Lower leg skin (tissue), 4 donors: ENCODE results near the gene SPOCK1. TPM values are rescaled to one million over a fixed set of nuclear protein-coding genes. Genes with fewer than 3 reads are reported as not detected.

ENCODE experiments used
- DNase-seq, 2 donors: peaks; one replicate each; pipeline ENCODE4 v3.0.0-alpha.2; 2019; ENCODE audit warnings: low spot score in 2 of 2
- H3K4me3 ChIP-seq: fragments of 200-600 bp; sonication (generic); 2 replicates; pipeline ENCODE4 v1.5.1; 2017; ENCODE audit warnings: mild to moderate bottlenecking, low read depth; ENCODE audit not compliant: poor library complexity, severe bottlenecking
- POLR2A ChIP-seq, 2 donors: fragments of 450-650 bp; IDR thresholded peaks; one replicate each; pipeline ENCODE4 v1.6.1; 2016 to 2017; ENCODE audit warnings: antibody characterized with exemption in 2 of 2, mild to moderate bottlenecking in 1 of 2, moderate library complexity in 1 of 2
- WGBS, 2 donors: methylation state at CpG; one replicate each; pipeline ENCODE4 v1.1.5; 2018; 5-methylcytosine and 5-hydroxymethylcytosine counted together
- intact Hi-C: fragments of 100-400 bp; cut with DNase I; formaldehyde crosslinking; loops from one replicate; pipeline ENCODE4 v1.15.0; 2023; ENCODE audit warnings: low total_unique reads
- total RNA-seq, 4 donors: library from RNA; depleted of rRNA; stranded (reverse); fragments of >200 nt; gene quantifications; one replicate each; pipeline ENCODE4 v1.1.0, GENCODE V29; 2016
- TF ChIP-seq, protein P1 (sequence below), 3 donors: fragments of 450-650 bp; IDR thresholded peaks; one replicate each; pipeline ENCODE4 v1.5.1; 2016; ENCODE audit warnings: antibody characterized with exemption in 3 of 3, mild to moderate bottlenecking in 3 of 3, moderate library complexity in 2 of 3

The SPOCK1 gene
- total RNA-seq, 4 donors from 2014 or later, result 7.9 to 21.5 (median 11.7) TPM

DNA sequence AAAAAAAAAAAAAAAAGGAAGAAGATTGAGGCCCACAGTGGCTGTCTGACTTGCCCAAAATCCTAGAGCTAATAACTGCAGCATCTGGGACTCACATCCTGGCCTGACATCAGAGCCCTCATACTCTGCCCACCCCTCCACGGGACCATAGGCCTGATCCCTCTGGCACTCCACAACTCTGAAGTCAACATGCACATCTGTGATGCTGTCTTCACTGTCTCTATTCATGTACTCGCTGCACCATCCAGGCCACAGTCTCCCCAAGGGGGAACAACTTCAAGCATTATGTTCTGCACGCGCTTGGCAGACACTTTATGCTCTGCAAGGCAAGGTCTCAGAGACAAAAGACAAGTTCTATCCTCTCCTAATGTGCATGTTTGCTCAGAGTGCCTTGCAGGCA, 158.2 kb downstream of the SPOCK1 start:
- 42 to 59% methylated on average over 4 of the region's 4 CpGs for WGBS, 2 donors
- intact Hi-C loops, result no loop called here
- DNase-seq, result no peak
- H3K4me3 ChIP-seq, result no peak overlapping the region
- TF ChIP-seq POLR2A (IDR thresholded peaks at IDR 0.05), result no peak
- TF ChIP-seq, protein P1, sequence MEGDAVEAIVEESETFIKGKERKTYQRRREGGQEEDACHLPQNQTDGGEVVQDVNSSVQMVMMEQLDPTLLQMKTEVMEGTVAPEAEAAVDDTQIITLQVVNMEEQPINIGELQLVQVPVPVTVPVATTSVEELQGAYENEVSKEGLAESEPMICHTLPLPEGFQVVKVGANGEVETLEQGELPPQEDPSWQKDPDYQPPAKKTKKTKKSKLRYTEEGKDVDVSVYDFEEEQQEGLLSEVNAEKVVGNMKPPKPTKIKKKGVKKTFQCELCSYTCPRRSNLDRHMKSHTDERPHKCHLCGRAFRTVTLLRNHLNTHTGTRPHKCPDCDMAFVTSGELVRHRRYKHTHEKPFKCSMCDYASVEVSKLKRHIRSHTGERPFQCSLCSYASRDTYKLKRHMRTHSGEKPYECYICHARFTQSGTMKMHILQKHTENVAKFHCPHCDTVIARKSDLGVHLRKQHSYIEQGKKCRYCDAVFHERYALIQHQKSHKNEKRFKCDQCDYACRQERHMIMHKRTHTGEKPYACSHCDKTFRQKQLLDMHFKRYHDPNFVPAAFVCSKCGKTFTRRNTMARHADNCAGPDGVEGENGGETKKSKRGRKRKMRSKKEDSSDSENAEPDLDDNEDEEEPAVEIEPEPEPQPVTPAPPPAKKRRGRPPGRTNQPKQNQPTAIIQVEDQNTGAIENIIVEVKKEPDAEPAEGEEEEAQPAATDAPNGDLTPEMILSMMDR (IDR thresholded peaks at IDR 0.05), result no peak

- H3K4me3 ChIP-seq, result no peak overlapping the region
- TF ChIP-seq, protein P1 (IDR thresholded peaks at IDR 0.05), result no peak
- TF ChIP-seq POLR2A (IDR thresholded peaks at IDR 0.05), result no peak
- DNase-seq, result no peak
- intact Hi-C loops, result no loop called here
These were observed 162.5 kb downstream of the SPOCK1 start for GRCh38 chr5:137336565-137337120.

DNA sequence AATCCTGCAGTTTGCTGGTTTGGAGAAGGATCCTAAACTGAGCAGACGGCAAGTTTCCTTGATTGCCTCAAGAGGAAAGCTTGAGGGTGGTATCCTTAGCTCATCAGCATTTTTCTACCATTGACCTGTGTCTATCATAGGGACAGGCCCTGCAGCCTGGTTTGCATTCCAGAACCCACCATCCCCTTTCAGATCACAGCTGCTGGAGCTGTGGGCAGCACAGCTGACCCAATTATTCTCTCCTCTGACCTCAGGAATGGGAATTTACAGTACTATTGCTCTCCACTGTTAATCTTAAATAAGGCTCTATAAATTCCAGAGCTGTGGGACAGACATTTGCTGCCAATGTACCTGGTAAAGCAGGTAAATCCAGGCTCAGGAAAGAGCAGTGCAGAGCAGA, 163.0 kb downstream of the SPOCK1 start:
- DNase-seq, result no peak
- no peak overlapping the region for H3K4me3 ChIP-seq
- 64 to 71% methylated on average over 1 of the region's 1 CpG for WGBS, 2 donors
- intact Hi-C loops, result no loop called here
- TF ChIP-seq, protein P1 (IDR thresholded peaks at IDR 0.05), result no peak
- TF ChIP-seq POLR2A (IDR thresholded peaks at IDR 0.05), result no peak

DNA sequence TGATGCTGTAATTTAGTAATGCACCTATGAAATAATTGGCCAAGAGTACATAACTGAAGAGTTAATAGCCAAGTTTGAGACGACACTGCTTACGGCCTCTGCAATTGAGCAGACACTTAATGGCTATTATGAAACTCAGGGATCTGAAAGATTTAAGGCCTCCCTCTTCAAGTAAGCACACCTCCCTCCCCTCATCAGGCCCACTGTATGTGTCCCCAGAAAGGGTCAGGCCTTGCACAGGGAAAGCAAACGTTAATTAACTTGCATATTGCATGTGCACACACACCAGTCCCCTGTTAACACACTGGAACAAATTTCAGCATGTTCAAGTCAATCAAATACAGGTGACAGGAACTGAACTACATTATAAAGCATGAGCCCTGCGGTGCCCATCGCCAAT, 163.6 kb downstream of the SPOCK1 start:
- no peak for TF ChIP-seq POLR2A (IDR thresholded peaks at IDR 0.05)
- TF ChIP-seq, protein P1 (IDR thresholded peaks at IDR 0.05), result no peak
- intact Hi-C loops, result no loop called here
- H3K4me3 ChIP-seq, result no peak overlapping the region
- no peak for DNase-seq
- WGBS, 2 donors, result 87% methylated on average over 5 of the region's 5 CpGs

DNA sequence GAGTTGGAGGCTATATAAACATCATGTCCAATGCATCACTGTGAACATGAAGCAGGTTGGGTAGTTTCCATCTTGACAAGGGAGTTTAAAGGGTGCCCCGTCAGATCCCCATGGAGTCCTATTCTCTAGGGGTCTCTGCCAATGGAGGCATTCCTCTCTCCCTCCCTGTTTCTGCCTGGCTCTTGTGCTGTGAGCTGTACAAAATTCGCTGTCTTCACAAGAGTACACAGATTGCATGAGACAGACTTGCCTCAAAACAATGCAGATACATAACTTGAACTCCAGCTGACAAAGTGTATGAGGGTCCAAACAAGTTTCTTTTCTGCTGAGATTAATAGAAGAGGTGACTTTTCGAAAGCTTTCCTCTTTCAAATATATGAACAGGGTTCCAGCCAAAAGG, 165.2 kb downstream of the SPOCK1 start:
- TF ChIP-seq, protein P1 (IDR thresholded peaks at IDR 0.05), result no peak
- no peak for TF ChIP-seq POLR2A (IDR thresholded peaks at IDR 0.05)
- WGBS, 2 donors, result 77 to 79% methylated on average over 3 of the region's 3 CpGs
- intact Hi-C loops, result no loop called here
- no peak for DNase-seq
- H3K4me3 ChIP-seq, result no peak overlapping the region

- WGBS, 2 donors, result 85 to 94% methylated on average over 4 of the region's 4 CpGs
- DNase-seq, result no peak
- intact Hi-C loops, result no loop called here
These were observed 165.7 kb downstream of the SPOCK1 start for GRCh38 chr5:137333475-137333874.

More at GRCh38 chr5:137333475-137333874, 165.7 kb downstream of the SPOCK1 start:
- no peak overlapping the region for H3K4me3 ChIP-seq
- no peak for TF ChIP-seq POLR2A (IDR thresholded peaks at IDR 0.05)
- TF ChIP-seq, protein P1 (IDR thresholded peaks at IDR 0.05), result no peak
